ENCODE measurements around the gene SLC39A8.

DNA sequence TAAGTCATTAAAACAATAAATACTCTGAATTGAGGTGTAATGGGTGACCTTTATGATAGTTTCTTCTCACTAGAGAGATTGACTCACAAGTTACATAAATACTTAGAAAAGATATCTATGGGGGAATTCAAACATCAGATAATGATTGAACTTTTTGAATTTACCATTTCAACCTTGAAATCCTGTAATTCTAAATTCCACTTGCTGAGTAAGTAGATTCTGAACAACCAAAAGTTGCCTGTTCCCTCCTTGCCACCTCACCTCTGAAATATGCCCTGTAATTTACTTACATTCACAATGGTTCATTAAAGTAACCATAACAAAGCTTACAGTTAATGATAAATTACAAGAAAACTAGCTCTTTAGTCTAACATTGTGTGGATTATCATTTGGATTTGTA is 43.3 kb upstream of the SLC39A8 start:
- TF ChIP-seq FOXP4 (CRISPR knock-in tag; IDR thresholded peaks at IDR 0.05; ENCODE audit: borderline replicate concordance) (no peak), PML (IDR thresholded peaks at IDR 0.05; ENCODE audit: low read length) (no peak), BRF2 (IDR thresholded peaks at IDR 0.05; ENCODE audit: borderline replicate concordance, insufficient read depth, insufficient read length) (no peak), ZFP36 (IDR thresholded peaks at IDR 0.05; ENCODE audit: low read depth, low read length, partially characterized antibody) (no peak), ASH1L (IDR thresholded peaks at IDR 0.05; ENCODE audit: borderline replicate concordance, low read depth, partially characterized antibody) (no peak), KLF1 (tag; IDR thresholded peaks at IDR 0.05) (no peak), ZNF274 (IDR thresholded peaks at IDR 0.05; ENCODE audit: borderline replicate concordance, low read depth, low read length) (no peak), SIN3B (IDR thresholded peaks at IDR 0.05; ENCODE audit: low read depth) (no peak), PBX2 (CRISPR knock-in tag; IDR thresholded peaks at IDR 0.05; ENCODE audit: low read depth) (no peak), PBX2 (tag; conservative IDR thresholded peaks at IDR 0.05; ENCODE audit: low read depth) (no peak), GABPB1 (CRISPR knock-in tag; IDR thresholded peaks at IDR 0.05) (no peak)
- TF ChIP-seq, protein P1, sequence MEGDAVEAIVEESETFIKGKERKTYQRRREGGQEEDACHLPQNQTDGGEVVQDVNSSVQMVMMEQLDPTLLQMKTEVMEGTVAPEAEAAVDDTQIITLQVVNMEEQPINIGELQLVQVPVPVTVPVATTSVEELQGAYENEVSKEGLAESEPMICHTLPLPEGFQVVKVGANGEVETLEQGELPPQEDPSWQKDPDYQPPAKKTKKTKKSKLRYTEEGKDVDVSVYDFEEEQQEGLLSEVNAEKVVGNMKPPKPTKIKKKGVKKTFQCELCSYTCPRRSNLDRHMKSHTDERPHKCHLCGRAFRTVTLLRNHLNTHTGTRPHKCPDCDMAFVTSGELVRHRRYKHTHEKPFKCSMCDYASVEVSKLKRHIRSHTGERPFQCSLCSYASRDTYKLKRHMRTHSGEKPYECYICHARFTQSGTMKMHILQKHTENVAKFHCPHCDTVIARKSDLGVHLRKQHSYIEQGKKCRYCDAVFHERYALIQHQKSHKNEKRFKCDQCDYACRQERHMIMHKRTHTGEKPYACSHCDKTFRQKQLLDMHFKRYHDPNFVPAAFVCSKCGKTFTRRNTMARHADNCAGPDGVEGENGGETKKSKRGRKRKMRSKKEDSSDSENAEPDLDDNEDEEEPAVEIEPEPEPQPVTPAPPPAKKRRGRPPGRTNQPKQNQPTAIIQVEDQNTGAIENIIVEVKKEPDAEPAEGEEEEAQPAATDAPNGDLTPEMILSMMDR (IDR thresholded peaks at IDR 0.05 in 2 of 3, conservative IDR thresholded peaks at IDR 0.05 in 1 of 3; ENCODE audit: insufficient read depth in 2 of 3, low read depth in 1 of 3, low read length in 3 of 3): no peak
